ENCODE results near the gene BCKDHB.

DNA sequence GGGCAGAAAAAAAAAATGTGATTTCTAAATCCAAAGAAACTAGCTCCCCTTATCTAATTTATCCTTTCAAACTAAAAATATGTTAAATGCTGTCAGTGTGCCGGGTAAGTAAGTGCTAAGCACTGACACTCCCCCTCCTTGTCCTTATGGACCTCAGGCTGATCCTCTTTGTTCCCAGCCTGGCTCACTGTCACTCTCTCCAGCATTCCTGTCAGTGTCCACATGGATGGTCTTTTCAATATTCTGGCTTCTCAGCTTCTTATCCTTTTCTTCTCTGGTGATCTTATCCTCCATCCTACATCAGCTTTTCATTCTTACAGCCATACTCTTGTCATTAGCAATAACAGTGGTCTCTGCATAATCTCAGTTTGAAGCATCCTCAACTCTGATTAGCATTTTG lies 55.0 kb downstream of the BCKDHB start:
- TF ChIP-seq, protein P1, sequence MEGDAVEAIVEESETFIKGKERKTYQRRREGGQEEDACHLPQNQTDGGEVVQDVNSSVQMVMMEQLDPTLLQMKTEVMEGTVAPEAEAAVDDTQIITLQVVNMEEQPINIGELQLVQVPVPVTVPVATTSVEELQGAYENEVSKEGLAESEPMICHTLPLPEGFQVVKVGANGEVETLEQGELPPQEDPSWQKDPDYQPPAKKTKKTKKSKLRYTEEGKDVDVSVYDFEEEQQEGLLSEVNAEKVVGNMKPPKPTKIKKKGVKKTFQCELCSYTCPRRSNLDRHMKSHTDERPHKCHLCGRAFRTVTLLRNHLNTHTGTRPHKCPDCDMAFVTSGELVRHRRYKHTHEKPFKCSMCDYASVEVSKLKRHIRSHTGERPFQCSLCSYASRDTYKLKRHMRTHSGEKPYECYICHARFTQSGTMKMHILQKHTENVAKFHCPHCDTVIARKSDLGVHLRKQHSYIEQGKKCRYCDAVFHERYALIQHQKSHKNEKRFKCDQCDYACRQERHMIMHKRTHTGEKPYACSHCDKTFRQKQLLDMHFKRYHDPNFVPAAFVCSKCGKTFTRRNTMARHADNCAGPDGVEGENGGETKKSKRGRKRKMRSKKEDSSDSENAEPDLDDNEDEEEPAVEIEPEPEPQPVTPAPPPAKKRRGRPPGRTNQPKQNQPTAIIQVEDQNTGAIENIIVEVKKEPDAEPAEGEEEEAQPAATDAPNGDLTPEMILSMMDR (conservative IDR thresholded peaks at IDR 0.05; ENCODE audit: low read depth, low read length), result no peak
- no peak for TF ChIP-seq EZH2 (IDR thresholded peaks at IDR 0.05; ENCODE audit: borderline replicate concordance, low read depth, low read length, poor library complexity, severe bottlenecking)
